Esophagus muscularis mucosa (tissue), 3 donors: Measurements from ENCODE around the gene SUPT6H.

Source experiments
- CTCF ChIP-seq, 3 experiments: fragments of 200-600 bp in 2 of 3; fragments of 450-650 bp in 1 of 3; sonication (generic) in 2 of 3; IDR thresholded peaks; one replicate each; pipeline ENCODE4 v1.5.1; 2017 to 2019; ENCODE audit warnings: antibody characterized with exemption in 3 of 3, mild to moderate bottlenecking in 2 of 3, moderate library complexity in 1 of 3
- POLR2A ChIP-seq: fragments of 450-650 bp; IDR thresholded peaks from one replicate; pipeline ENCODE4 v1.6.1; 2017; ENCODE audit warnings: antibody characterized with exemption, moderate library complexity, mild to moderate bottlenecking, low read depth
- POLR2AphosphoS5 ChIP-seq, 2 donors: sonication (generic); formaldehyde crosslinking; IDR thresholded peaks; one replicate each; pipeline ENCODE4 v1.6.1; 2017; ENCODE audit warnings: antibody characterized with exemption in 2 of 2

GRCh38 chr17:28648698-28649097, 13.3 kb upstream of the SUPT6H start:
- TF ChIP-seq POLR2AphosphoS5 (IDR thresholded peaks at IDR 0.05): no peak
- TF ChIP-seq CTCF (IDR thresholded peaks at IDR 0.05): no peak
- TF ChIP-seq POLR2A: no peak
